ENCODE data around the gene NCOA7.

DNA sequence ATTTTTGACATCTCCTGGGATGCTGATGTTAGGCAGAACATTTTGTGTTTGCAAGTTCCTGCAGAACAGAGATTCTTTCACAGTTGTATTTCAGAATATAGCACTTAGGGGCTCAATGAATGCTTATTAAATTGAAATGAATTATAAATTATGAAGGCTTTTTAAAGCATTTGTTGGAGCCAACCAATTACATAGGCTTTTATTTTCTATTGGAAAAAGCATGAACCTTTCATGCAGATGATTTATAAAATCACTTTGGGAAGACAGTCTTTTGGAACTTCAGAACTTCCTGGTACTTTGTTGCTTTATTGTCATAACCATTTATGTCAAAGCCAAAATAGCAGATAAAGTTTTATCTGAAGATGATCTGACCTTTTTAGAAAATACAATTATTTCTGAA is 96.6 kb downstream of the NCOA7 start:
- TF ChIP-seq POLR2A (IDR thresholded peaks at IDR 0.05) = no peak
- TF ChIP-seq, protein P1, sequence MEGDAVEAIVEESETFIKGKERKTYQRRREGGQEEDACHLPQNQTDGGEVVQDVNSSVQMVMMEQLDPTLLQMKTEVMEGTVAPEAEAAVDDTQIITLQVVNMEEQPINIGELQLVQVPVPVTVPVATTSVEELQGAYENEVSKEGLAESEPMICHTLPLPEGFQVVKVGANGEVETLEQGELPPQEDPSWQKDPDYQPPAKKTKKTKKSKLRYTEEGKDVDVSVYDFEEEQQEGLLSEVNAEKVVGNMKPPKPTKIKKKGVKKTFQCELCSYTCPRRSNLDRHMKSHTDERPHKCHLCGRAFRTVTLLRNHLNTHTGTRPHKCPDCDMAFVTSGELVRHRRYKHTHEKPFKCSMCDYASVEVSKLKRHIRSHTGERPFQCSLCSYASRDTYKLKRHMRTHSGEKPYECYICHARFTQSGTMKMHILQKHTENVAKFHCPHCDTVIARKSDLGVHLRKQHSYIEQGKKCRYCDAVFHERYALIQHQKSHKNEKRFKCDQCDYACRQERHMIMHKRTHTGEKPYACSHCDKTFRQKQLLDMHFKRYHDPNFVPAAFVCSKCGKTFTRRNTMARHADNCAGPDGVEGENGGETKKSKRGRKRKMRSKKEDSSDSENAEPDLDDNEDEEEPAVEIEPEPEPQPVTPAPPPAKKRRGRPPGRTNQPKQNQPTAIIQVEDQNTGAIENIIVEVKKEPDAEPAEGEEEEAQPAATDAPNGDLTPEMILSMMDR (IDR thresholded peaks at IDR 0.05) = no peak

Measured in heart left ventricle (tissue), 13 donors.